ENCODE measurements around the gene PHF13.
A peak's percentile ranks its signal among the peaks of the same experiment; 100 is the strongest.

The PHF13 gene

GRCh38 chr1:6574025-6574620 lies 39.4 kb upstream of the PHF13 start:
- no peak for DNase-seq
- Histone ChIP-seq H3K9me3 (no peaks in the 10 kb centered on the region), H3K4me3 (ENCODE audit: low read depth, low read length) (no peak overlapping the region), H3K27me3 (no peaks in the 10 kb centered on the region), H3K36me3 (no peaks in the 10 kb centered on the region), H3K4me1 (no peaks in the 10 kb centered on the region)
- TF ChIP-seq CTCF (IDR thresholded peaks at IDR 0.05; ENCODE audit: low read depth, low read length): no peak

GRCh38 chr1:6574818-6575217 lies 38.7 kb upstream of the PHF13 start:
- Histone ChIP-seq H3K36me3 (no peaks in the 10 kb centered on the region), H3K4me1 (no peaks in the 10 kb centered on the region), H3K9me3 (no peaks in the 10 kb centered on the region), H3K4me3 (ENCODE audit: low read depth, low read length) (no peak overlapping the region), H3K27me3 (no peaks in the 10 kb centered on the region)
- DNase-seq: no peak
- TF ChIP-seq CTCF (IDR thresholded peaks at IDR 0.05; ENCODE audit: low read depth, low read length): no peak

GRCh38 chr1:6577831-6578525 lies 35.6 kb upstream of the PHF13 start:
- H3K4me3 ChIP-seq (ENCODE audit: low read depth, low read length): no peak overlapping the region

GRCh38 chr1:6578624-6579373 lies 34.7 kb upstream of the PHF13 start:
- H3K4me1 ChIP-seq: no peaks in the 10 kb centered on the region
- no peaks in the 10 kb centered on the region for H3K27me3 ChIP-seq
- no peaks in the 10 kb centered on the region for H3K36me3 ChIP-seq
- no peak for DNase-seq
- peak overlapping the region; percentile 58 for H3K4me3 ChIP-seq (ENCODE audit: low read depth, low read length)
- no peak for TF ChIP-seq CTCF (IDR thresholded peaks at IDR 0.05; ENCODE audit: low read depth, low read length)
- H3K9me3 ChIP-seq: no peaks in the 10 kb centered on the region

More at GRCh38 chr1:6577831-6578525, 35.6 kb upstream of the PHF13 start:
- DNase-seq: no peak
- no peaks in the 10 kb centered on the region for H3K36me3 ChIP-seq
- H3K4me1 ChIP-seq: no peaks in the 10 kb centered on the region
- no peaks in the 10 kb centered on the region for H3K27me3 ChIP-seq
- TF ChIP-seq CTCF (IDR thresholded peaks at IDR 0.05; ENCODE audit: low read depth, low read length): no peak
- H3K9me3 ChIP-seq: no peaks in the 10 kb centered on the region

GRCh38 chr1:6579374-6580118 lies 34.0 kb upstream of the PHF13 start, which contains the start of gene ZBTB48:
ZBTB48 (plus strand) TSS chr1:6579994; CDS start chr1:6580610, 616 bp downstream.
- TF ChIP-seq CTCF (IDR thresholded peaks at IDR 0.05; ENCODE audit: low read depth, low read length): no peak
- no peaks in the 10 kb centered on the region for H3K9me3 ChIP-seq
- H3K36me3 ChIP-seq: no peaks in the 10 kb centered on the region
- no peaks in the 10 kb centered on the region for H3K27me3 ChIP-seq
- H3K4me1 ChIP-seq: no peaks in the 10 kb centered on the region
- peak within 1 kb of the TSS; percentile 73 for H3K4me3 ChIP-seq (ENCODE audit: low read depth, low read length)
- peak; percentile 96 for DNase-seq
